ENCODE data around the gene CCR8.

Gene CCR8, protein sequence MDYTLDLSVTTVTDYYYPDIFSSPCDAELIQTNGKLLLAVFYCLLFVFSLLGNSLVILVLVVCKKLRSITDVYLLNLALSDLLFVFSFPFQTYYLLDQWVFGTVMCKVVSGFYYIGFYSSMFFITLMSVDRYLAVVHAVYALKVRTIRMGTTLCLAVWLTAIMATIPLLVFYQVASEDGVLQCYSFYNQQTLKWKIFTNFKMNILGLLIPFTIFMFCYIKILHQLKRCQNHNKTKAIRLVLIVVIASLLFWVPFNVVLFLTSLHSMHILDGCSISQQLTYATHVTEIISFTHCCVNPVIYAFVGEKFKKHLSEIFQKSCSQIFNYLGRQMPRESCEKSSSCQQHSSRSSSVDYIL

GRCh38 chr3:39329493-39329892, at the start of gene CCR8:
Gene CCR8 (plus strand): TSS chr3:39329709. CDS start chr3:39332332, 2,623 bp downstream.
- no peak for DNase-seq

GRCh38 chr3:39279745-39280517, 49.6 kb upstream of the CCR8 start, which contains the start of gene CX3CR1:
Gene CX3CR1 (minus strand): TSS chr3:39280036. CDS start chr3:39266509, 13,527 bp downstream.
- no peak for DNase-seq

DNA sequence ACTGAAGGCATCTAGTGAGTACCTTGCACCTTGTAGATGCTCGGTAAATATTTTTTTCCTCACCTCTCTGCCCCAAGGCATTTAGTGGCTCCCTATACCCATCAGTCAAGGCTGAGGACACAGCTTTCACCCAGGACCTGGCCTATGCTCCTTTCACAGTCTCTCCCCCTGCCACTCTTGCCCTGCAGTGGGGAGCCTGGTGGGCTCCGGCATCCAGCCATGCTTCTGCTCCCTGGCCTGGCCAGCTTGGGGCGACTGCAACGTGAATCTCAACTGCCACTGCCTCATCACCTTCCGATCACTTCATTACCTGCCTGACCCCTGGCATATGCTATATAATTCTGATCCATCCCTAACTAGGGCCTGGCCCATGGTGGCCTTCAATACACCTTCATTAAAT, 48.9 kb upstream of the CCR8 start:
- no peak for DNase-seq

GRCh38 chr3:39281533-39281932, 48.0 kb upstream of the CCR8 start:
- DNase-seq = no peak

GRCh38 chr3:39282057-39282456, 47.5 kb upstream of the CCR8 start:
- no peak for DNase-seq

DNA sequence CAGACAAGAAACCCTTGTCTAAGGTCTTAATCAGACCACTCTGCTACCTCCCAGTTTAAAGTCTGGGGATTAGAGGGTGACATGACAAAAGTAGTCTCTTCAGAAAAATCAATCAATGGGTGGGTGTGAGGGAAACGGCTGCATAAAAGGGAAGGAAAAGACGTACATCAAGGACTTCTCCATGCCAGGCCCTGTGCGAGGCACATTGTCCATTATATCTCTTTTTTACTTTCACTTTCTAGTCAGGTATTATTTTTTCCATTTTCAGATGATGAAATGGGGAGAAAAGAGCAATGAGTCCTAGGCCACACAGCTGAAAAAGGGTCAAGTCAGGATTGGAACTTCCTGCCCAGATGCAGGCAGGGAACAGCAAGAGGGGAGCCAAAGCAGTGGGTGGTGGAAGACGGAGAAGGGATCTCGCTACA, 45.0 kb upstream of the CCR8 start:
- DNase-seq = no peak

- DNase-seq = no peak
These were observed 44.2 kb upstream of the CCR8 start for GRCh38 chr3:39285332-39285731.

- DNase-seq = no peak
These were observed 42.7 kb upstream of the CCR8 start for GRCh38 chr3:39286771-39287170.

DNA sequence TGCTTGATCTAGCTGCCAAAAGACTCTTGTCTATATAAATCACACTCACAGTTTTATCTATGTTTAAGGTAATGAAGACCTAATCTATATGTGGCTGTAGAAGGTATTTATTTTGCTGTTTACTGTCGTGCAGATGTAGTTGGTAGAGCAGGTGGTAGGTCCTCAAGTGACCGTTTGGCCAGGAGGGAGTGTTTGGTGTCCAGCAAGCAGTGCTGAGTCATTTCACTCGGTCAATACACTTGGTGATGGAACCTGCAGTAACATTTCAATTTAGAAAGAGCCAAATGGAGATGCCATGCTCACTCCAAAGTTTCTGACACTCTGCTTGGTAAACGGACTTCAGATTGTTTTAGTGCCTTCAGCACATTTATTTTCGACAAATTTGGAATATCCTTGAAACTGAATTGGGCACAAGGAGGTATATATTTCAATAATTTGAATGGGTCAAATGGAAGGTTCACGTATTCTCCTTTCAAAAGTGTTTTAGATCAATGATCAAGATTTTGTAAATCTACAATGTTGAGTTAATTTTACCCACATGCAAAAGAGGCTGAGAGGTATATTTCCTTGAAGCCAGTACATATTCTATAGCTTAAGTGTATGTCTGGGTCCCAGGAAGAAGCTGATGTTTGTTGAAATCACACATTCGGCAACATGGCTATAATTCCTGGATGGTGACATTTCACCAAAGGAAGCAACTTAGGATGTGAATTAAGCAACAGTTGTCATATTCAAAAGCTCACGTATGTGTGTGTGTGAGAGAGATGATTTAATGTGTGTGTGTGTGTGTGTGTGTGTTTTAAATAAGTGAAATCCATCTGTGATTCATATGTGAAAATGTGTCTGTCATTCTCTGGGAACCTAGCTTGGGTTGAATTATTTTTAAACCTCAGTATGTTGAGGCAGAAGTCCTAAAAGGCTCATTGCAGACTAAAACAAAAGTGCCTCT, 42.0 kb upstream of the CCR8 start:
- no peak for DNase-seq

DNA sequence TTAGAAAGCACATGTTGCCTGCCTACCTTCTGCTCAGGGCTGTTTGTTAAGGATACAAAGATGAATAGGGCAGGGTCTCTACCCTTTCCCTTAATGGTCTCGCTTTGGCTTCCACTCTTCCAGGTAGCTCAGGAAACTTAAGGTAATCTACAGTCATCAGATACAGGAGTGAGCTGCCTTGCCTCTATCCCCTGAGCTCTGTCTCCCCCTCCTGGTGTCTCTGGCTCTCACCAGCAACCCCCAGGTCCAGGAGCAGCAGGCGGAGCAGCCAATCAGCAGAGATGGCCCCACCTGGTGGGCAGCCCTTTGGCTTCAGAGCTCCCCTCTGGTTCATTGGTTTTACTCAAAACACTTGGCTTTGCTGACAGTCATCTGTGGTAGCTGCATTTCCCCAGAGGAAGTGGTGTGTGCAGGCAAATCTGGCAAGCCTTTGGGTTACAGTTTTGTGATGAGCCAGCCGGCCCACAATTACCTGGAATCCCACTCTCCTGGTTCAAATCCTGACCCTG, 41.2 kb upstream of the CCR8 start:
- DNase-seq = peak; percentile 78 to 91

DNA sequence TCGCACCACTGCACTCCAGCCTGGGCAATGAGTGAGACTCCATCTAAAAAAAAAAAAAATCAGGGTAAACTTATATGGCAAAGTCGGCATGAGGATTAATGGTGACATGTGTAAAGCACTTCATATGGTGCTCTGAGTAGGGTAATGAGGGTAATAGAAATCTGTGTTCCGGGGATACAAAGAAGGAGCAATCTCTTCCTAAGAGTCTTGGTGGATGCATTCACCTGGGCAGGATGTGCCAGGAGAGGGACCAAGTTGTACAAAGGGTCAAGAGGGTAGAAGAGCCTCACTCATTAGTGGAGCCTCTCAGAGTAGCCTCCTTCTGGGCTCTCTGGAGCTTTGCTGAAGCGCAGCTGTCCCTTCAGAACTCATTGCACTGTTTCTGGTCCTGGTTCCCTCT, 40.4 kb upstream of the CCR8 start:
- no peak for DNase-seq

GRCh38 chr3:39290255-39290654, 39.3 kb upstream of the CCR8 start:
- no peak for DNase-seq

GRCh38 chr3:39291903-39292329, 37.6 kb upstream of the CCR8 start:
- peak; percentile 35 to 66 for DNase-seq

GRCh38 chr3:39292961-39293360, 36.5 kb upstream of the CCR8 start:
- DNase-seq = no peak

DNA sequence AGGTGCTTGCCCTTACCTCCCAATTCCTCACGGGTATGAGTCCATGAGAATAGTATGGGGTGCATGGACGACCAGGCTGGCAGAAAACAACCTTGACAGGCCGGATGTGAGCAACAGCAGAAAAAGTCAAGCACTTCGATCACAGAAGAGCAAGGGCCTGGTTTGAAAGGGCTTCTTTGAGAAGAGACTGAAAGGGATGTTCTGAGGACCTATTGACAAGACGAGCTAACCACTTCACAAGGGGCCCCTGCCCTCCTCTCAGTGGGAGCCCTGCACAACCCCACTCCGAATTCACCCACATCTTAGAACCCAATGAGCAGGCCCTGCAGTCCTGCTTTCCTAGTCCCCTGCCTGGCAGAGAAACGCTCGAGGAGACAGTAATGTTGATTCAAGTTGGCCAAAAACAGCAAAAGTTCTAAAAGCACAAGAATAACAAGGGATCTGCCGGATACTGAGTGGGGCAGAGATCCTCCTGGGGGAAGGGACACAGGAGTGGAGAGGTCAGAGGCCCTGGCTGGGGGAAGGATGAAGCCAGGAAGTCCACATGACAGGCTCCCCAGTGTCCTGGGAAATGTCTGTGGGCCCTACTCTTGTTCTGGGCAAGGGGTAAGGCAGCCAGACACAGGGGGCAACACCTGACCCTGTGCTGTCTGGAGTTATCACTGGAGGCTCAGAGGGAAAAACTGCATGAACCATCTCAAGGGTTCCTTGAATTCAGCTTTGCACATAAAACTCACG, 34.9 kb upstream of the CCR8 start:
- no peak for DNase-seq

GRCh38 chr3:39295184-39295775, 34.2 kb upstream of the CCR8 start:
- DNase-seq = no peak

GRCh38 chr3:39296197-39297077, 33.1 kb upstream of the CCR8 start:
- no peak for DNase-seq

DNA sequence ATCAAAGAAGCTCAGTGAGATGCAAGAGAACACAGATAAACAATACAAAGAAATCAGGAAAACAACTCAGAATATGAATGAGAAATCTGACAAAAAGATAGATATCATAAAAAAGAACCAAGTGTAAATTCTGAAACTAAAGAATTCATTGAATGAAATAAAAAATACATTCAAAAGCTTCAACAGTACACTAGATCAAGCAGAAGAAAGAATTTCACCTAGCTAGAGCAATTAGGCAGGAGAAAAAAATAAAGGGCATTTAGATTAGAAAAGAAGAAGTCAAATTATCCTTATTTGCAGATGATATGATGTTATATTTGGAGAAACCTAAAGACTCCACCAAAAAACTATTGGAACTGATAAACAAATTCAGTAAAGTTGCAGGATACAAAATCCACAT, 30.2 kb upstream of the CCR8 start:
- DNase-seq = no peak

DNA sequence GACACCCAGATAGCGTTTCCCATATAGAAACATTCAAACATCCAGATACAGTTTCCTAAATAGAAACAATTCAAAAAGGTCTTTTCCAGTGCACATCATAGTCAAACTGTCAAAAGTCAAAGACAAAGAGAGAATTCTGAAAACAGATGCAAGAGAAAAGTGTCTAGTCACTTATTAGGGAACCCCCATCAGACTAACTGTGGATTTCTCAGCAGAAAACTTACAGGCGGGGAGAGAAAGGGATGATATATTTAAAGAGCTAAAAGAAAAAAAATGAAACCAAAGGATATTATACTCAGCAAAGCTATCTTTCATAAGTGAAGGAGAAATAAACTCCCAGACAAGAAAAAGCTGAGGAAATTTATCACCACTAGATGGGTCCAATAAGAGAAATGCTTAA, 27.3 kb upstream of the CCR8 start:
- DNase-seq = no peak

- no peak for DNase-seq
These were observed 16.2 kb upstream of the CCR8 start for GRCh38 chr3:39313289-39313688.

DNA sequence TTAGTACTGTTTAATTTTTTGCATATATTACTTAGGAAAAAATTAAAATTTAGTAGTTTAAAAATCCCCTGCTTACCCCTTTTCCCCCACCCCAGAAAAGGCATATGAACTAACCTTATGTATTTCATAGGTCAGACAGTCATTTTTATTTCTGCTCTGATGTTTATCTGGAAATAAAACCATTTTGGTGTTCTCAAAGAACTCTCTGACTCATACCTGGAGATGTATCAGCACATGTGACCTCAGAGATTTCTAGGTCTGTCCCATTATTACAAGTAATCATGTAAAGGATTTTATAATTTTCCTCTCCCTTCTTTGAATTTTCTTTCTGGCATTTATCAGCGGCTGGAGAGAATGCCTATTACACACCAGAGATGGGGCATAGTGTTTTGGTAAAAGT, 14.1 kb upstream of the CCR8 start:
- no peak for DNase-seq

Measured in NCI-H526 (cell line).